Kidney capillary endothelial cell (primary cell): Measurements from ENCODE around the gene GTPBP2.

ENCODE experiments used
- DNase-seq: peaks from one replicate; pipeline ENCODE4 v3.0.0-alpha.2; 2018; ENCODE audit warnings: low spot score

Gene GTPBP2

DNA sequence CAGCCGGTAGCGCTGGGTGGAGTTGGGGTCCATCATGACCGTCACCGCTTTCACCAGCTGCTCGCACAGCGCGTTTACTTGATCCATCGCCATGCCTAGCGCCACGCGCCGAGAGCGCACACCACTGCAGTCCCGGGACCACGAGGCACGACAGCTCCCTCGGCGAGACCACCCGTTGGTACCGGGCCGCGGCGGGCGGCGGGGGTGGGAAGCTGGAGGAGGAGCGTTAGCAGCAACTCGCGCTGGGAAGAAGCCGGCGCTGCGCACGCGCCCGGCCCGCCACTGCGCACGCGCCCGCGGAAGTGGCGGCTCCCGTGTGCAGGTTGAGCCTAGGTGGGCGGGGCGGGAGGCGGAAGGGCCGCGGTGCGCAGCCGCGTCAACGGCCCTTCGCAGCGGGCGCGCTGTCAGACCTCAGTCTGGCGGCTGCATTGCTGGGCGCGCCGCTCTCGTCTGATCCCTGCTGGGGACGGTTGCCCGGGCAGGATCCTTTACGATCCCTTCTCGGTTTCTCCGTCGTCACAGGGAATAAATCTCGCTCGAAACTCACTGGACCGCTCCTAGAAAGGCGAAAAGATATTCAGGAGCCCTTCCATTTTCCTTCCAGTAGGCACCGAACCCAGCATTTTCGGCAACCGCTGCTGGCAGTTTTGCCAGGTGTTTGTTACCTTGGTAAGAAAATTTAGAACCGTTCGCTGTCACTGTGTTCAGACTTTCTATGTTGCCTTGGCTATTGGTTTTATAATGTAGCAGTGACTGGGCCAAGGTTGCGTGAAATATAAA, 53.1 kb downstream of the GTPBP2 start, which contains the start of the genes POLH and XPO5:
Gene POLH, plus strand, starts transcription at position 414 of the 780 bp plus-strand sequence. CDS start 6,135 bp downstream, outside the sequence.
Gene XPO5, minus strand, starts transcription at position 267 of the 780 bp plus-strand sequence. Its CDS starts 174 bp downstream, at position 93.
- DNase-seq = peak; percentile 84

- peak; percentile 15 for DNase-seq
Observed at GRCh38 chr6:43575105-43575771, 53.8 kb downstream of the GTPBP2 start.

GRCh38 chr6:43572015-43572414, 57.0 kb downstream of the GTPBP2 start:
- no peak for DNase-seq

DNA sequence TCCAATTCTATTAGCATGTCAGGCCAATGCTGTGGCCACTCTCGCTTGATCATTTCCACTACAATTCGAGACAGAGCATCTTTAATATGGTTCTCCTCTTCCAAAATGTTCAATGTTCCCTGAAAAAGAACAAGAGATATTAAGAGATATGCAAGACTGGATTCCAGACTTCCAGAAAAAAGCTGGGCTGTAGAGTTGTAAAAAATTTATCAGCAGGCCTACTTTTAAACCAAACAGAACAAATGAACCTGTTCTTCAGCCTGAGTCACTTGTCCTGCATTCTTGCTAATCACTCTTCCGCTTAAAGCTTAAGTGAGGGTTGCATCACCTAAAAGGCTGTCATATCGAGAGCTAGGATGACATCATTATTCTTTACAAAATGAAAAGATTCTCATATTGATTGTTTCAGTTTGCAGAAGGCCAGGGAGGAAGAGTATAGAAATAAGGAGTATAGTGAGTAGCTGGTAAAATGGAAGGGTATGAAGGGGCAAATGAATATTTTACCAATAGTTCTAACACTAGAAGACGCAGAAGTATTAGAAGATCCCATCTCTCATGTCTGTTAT, 58.1 kb downstream of the GTPBP2 start:
- DNase-seq = no peak
